Measurements from ENCODE around the gene SUFU. TPM values are rescaled to one million over a fixed set of nuclear protein-coding genes. Genes with fewer than 3 reads are reported as not detected.

The SUFU gene
- total RNA-seq, 3 donors from 2014 or later (not counting 1 experiment from before 2014, with no cell fraction given) = 8.2 to 13.0 (median 11.5) TPM

DNA sequence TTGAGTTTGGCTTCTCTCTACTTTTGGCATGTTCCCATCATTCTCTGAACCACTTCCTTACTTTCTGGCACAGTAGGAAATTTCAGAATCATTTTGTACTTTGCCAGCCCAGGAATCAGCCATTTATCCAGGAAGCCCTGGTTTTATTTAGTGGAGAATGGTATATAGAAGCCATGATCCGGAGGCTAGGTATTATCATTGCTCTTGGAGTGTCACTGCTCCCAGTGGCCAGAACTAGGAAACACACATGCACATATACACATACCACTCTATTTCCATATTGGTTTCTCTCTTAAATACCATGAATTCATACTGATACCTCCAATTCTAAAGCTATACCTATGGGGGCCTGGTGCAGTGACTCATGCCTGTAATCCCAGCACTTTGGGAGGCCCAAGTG is 36.3 kb downstream of the SUFU start:
- Histone ChIP-seq H3K4me1 (ENCODE audit: control insufficient read depth, insufficient read depth, low read length) (no peaks in the 10 kb centered on the region), H3K27me3 (ENCODE audit: control insufficient read depth, insufficient read depth, low read length) (no peaks in the 10 kb centered on the region), H3K27ac (ENCODE audit: low read length) (no peak overlapping the region), H3K9me3 (ENCODE audit: control insufficient read depth, insufficient read depth, low read length) (no peaks in the 10 kb centered on the region), H3K36me3 (ENCODE audit: control insufficient read depth, insufficient read depth, low read length) (no peaks in the 10 kb centered on the region), H3K4me3 (ENCODE audit: low read length) (no peak overlapping the region)
- Mint-ChIP-seq H3K36me3 (no peaks in the 10 kb centered on the region), H3K27me3 (ENCODE audit: low read depth in 2 of 2) (no peaks in the 10 kb centered on the region), H3K27ac (no peak overlapping the region), H3K9me3 (no peaks in the 10 kb centered on the region), H3K4me3 (no peak overlapping the region), H3K4me1 (peaks cover 0 to 3% of the 10 kb centered on the region in 2 donors)
- peak in 1 of 2 donors; percentile 9 for DNase-seq
- ATAC-seq = no peak
- TF ChIP-seq, protein P1, sequence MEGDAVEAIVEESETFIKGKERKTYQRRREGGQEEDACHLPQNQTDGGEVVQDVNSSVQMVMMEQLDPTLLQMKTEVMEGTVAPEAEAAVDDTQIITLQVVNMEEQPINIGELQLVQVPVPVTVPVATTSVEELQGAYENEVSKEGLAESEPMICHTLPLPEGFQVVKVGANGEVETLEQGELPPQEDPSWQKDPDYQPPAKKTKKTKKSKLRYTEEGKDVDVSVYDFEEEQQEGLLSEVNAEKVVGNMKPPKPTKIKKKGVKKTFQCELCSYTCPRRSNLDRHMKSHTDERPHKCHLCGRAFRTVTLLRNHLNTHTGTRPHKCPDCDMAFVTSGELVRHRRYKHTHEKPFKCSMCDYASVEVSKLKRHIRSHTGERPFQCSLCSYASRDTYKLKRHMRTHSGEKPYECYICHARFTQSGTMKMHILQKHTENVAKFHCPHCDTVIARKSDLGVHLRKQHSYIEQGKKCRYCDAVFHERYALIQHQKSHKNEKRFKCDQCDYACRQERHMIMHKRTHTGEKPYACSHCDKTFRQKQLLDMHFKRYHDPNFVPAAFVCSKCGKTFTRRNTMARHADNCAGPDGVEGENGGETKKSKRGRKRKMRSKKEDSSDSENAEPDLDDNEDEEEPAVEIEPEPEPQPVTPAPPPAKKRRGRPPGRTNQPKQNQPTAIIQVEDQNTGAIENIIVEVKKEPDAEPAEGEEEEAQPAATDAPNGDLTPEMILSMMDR (IDR thresholded peaks at IDR 0.05) = no peak
- intact Hi-C loops (cut with micrococcal nuclease) = no loop called here
- 100% methylated on average over 1 of the region's 1 CpG for WGBS (ENCODE audit: insufficient coverage)

DNA sequence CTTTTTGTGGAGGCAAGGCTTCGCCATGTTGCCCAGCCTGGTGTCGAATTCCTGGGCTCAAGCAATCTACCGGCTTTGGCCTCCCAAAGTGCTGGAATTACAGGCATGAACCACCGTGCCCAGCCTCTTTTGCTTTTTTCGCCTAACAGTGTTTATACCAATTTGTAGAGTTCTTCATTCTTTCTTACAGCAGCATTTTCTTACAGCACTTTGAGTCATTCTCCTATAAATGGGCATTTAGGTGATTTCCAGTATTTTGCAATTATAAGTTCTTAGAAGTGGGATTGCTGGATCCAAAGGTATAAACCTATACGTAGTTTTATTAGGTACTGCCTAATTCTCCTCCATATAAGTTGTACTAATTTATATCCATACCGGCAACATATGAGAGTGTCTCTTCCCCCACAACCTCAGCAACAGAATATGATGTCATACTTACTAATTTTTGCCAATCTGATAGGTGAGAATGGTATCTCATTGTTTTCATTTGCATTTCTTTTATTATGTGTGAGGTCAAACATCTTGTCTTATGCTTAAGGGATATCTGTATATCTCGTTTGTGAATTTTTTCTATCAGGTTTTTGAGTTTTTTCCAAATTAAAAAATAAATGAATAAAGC is 39.1 kb downstream of the SUFU start:
- WGBS (ENCODE audit: insufficient coverage) = 94% methylated on average over 6 of the region's 8 CpGs
- Mint-ChIP-seq H3K27ac (no peak overlapping the region), H3K27me3 (ENCODE audit: low read depth in 2 of 2) (no peaks in the 10 kb centered on the region), H3K9me3 (no peaks in the 10 kb centered on the region), H3K4me3 (no peak overlapping the region), H3K4me1 (peaks cover 6 to 14% of the 10 kb centered on the region in 2 donors), H3K36me3 (no peaks in the 10 kb centered on the region)
- H3K9me3 ChIP-seq (ENCODE audit: control insufficient read depth, insufficient read depth, low read length) = no peaks in the 10 kb centered on the region
- no peaks in the 10 kb centered on the region for H3K27me3 ChIP-seq (ENCODE audit: control insufficient read depth, insufficient read depth, low read length)
- no peak overlapping the region for H3K27ac ChIP-seq (ENCODE audit: low read length)
- H3K4me1 ChIP-seq (ENCODE audit: control insufficient read depth, insufficient read depth, low read length) = no peaks in the 10 kb centered on the region
- DNase-seq = no peak
- TF ChIP-seq, protein P1 (IDR thresholded peaks at IDR 0.05) = no peak
- H3K4me3 ChIP-seq (ENCODE audit: low read length) = no peak overlapping the region
- intact Hi-C loops (cut with micrococcal nuclease) = no loop called here
- no peak for ATAC-seq
- H3K36me3 ChIP-seq (ENCODE audit: control insufficient read depth, insufficient read depth, low read length) = no peaks in the 10 kb centered on the region

DNA sequence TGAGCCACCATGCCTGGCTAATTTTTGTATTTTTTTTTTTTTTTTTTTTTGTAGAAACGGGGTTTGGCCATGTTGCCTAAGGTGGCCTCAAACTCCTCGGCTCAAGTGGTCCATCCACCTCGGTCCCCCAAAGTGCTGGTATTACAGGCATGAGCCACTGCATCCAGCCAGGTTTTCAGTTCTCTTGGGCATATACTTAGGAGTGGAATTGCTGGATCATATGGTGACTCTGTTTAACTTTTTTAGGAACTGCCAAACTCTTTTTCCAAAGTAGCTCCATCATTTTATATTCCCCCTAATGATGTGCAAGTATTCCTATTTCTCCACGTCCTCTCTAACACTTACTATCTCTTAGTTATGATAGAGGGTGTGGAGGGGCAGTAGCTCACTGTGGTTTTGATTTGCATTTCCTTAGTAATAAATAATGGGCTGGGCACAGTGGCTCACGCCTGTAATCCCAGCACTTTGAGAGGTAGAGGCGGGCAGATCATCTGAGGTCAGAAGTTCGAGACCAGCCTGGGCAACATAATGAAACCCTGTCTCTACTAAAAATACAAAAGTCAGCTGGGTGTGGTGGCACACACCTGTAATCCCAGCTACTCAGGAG is 41.6 kb downstream of the SUFU start:
- H3K36me3 Mint-ChIP-seq = no peaks in the 10 kb centered on the region
- intact Hi-C loops (cut with micrococcal nuclease) = no loop called here
- no peaks in the 10 kb centered on the region for H3K9me3 Mint-ChIP-seq
- TF ChIP-seq, protein P1 (IDR thresholded peaks at IDR 0.05) = no peak
- WGBS (ENCODE audit: insufficient coverage) = 91% methylated on average over 6 of the region's 7 CpGs
- no peak overlapping the region for H3K27ac Mint-ChIP-seq
- no peaks in the 10 kb centered on the region for H3K27me3 Mint-ChIP-seq (ENCODE audit: low read depth in 2 of 2)
- no peaks in the 10 kb centered on the region for H3K27me3 ChIP-seq (ENCODE audit: control insufficient read depth, insufficient read depth, low read length)
- no peak for DNase-seq
- no peaks in the 10 kb centered on the region for H3K4me1 ChIP-seq (ENCODE audit: control insufficient read depth, insufficient read depth, low read length)
- no peaks in the 10 kb centered on the region for H3K9me3 ChIP-seq (ENCODE audit: control insufficient read depth, insufficient read depth, low read length)
- H3K4me3 Mint-ChIP-seq = no peak overlapping the region
- no peaks in the 10 kb centered on the region for H3K36me3 ChIP-seq (ENCODE audit: control insufficient read depth, insufficient read depth, low read length)
- H3K4me1 Mint-ChIP-seq = peaks cover 6 to 10% of the 10 kb centered on the region in 2 donors
- no peak overlapping the region for H3K27ac ChIP-seq (ENCODE audit: low read length)
- ATAC-seq = no peak
- no peak overlapping the region for H3K4me3 ChIP-seq (ENCODE audit: low read length)
